Measurements from ENCODE around the gene PSORS1C2.
"Not testable (repeated sequence)": the region's sequence is repeated elsewhere in the genome, so short reads cannot be mapped to it uniquely, and the experiment has no call there.

The PSORS1C2 gene

GRCh38 chr6:31171931-31172905, 33.4 kb upstream of the PSORS1C2 start:
- POLR2A ChIA-PET (ENCODE audit: low non-redundant PET): no interaction called here
- H3K27ac ChIP-seq: peak overlapping the region; percentile 54
- CTCF ChIA-PET: interaction anchor here (0.5 to 0.9 kb wide), 2 partner anchors 35 to 194 kb away, joined by 3 to 7 read pairs; no protein-coding TSS in a partner anchor
- no peak for TF ChIP-seq CTCF (conservative IDR thresholded peaks at IDR 0.05; ENCODE audit: low read depth)
- DNase-seq (ENCODE audit: low spot score): no peak

- TF ChIP-seq CTCF (conservative IDR thresholded peaks at IDR 0.05; ENCODE audit: low read depth): no peak
- DNase-seq (ENCODE audit: low spot score): no peak
- peak overlapping the region; percentile 42 for H3K27ac ChIP-seq
- ChIA-PET POLR2A (ENCODE audit: low non-redundant PET) (no interaction called here), CTCF (no interaction called here)
Measured at GRCh38 chr6:31170987-31171671, 32.3 kb upstream of the PSORS1C2 start.

- DNase-seq (ENCODE audit: low spot score): no peak
- no peak for TF ChIP-seq CTCF (conservative IDR thresholded peaks at IDR 0.05; ENCODE audit: low read depth)
- ChIA-PET POLR2A (ENCODE audit: low non-redundant PET) (no interaction called here), CTCF (no interaction called here)
- peak within 1 kb of the TSS; percentile 59 for H3K27ac ChIP-seq
Measured at GRCh38 chr6:31170600-31170881, 31.7 kb upstream of the PSORS1C2 start, which contains the start of gene POU5F1. POU5F1 (minus strand) TSS chr6:31170682; CDS start chr6:31170620, 62 bp downstream.

GRCh38 chr6:31169858-31170599, 31.2 kb upstream of the PSORS1C2 start:
- CTCF ChIA-PET: interaction anchor here (0.5 to 0.6 kb wide), 2 partner anchors 439 to 949 kb away, joined by 3 read pairs; no protein-coding TSS in a partner anchor
- POLR2A ChIA-PET (ENCODE audit: low non-redundant PET); DNase-seq (ENCODE audit: low spot score): not testable (repeated sequence)
- H3K27ac ChIP-seq: peak overlapping the region; percentile 59

GRCh38 chr6:31169123-31169857, 30.4 kb upstream of the PSORS1C2 start:
- DNase-seq (ENCODE audit: low spot score): no peak
- POLR2A ChIA-PET (ENCODE audit: low non-redundant PET): no interaction called here
- H3K27ac ChIP-seq: peak overlapping the region; percentile 59

More at GRCh38 chr6:31169123-31169857, 30.4 kb upstream of the PSORS1C2 start:
- CTCF ChIA-PET: interaction anchor here (0.6 kb wide), 1 partner anchor 949 kb away, joined by 3 read pairs; no protein-coding TSS in a partner anchor
- no peak for TF ChIP-seq CTCF (conservative IDR thresholded peaks at IDR 0.05; ENCODE audit: low read depth)

Measured in RWPE1 (cell line).